GM18519 (cell line): ENCODE data around the gene IER3.

Experiments used
- ATAC-seq: cut with Tn5 transposase; IDR thresholded peaks from one replicate; pipeline ENCODE4 v1.9.1; 2021; ENCODE audit warnings: mild to moderate bottlenecking, moderate library complexity; ENCODE audit not compliant: unreplicated experiment, low FRiP score

IER3 gene

DNA sequence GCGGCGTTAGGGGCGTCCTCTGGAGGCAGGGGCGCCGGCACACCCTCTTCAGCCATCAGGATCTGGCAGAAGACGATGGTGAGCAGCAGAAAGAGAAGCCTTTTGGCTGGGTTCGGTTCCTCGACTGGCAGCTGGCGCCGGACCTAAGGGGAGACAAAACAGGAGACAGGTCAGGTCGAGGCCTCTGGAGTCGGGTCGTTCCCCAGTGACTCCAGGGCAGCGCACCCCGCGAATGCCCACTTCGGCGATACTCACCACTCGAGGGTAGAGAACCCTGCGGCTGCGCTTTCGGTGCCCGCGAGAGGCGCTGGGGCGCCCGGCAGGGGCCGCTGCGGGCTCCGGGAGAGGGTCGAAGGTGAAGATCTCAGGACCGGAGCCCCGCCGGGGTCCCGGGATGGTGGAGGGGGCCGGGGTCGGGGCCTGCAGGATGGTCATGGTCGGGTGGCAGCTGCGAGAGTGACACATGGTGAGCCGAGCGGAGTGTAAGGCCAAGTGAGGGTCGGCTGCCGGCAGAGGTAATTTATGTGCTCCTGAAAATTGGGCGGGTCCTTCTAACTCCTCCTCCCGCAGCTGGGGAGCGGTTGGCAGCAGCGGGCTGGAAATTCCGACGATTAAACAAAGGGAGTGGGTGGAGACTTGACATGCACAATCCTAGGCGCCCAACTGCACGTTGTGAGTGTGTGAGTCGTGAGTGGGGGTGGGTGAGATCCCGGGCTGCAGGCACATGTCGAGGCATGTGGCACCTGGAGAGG, at the start of gene IER3:
Gene IER3 (minus strand): TSS at position 494 of the 752 bp plus-strand sequence. CDS start 29 bp downstream, at position 465.
- ATAC-seq: no peak

GRCh38 chr6:30793521-30794194, 49.3 kb upstream of the IER3 start:
- ATAC-seq: no peak

GRCh38 chr6:30792786-30793185, 48.4 kb upstream of the IER3 start:
- ATAC-seq: no peak

- ATAC-seq: no peak
These were observed 46.5 kb upstream of the IER3 start for GRCh38 chr6:30790724-30791383.

DNA sequence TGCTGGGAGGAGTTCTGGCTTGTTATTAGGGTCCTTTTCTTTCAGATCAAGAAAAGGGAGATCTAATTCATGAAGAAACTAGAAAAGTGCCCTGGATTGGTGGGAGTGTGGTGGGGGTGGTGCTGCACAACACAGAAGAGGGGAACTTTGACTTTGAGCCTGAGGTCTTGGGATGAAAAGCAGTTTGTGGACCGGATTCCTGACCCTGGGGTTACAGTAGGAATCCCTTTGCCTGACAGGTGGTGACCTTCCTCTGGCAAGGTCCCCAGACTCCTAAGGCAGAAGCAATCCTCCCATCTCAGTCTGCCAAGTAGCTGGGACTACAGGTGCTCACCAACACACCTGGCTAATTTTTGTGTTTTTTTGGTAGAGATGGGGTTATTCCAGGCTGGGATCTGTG, 45.3 kb upstream of the IER3 start:
- no peak for ATAC-seq

- ATAC-seq: no peak
These were observed 43.6 kb upstream of the IER3 start for GRCh38 chr6:30787954-30788353.

DNA sequence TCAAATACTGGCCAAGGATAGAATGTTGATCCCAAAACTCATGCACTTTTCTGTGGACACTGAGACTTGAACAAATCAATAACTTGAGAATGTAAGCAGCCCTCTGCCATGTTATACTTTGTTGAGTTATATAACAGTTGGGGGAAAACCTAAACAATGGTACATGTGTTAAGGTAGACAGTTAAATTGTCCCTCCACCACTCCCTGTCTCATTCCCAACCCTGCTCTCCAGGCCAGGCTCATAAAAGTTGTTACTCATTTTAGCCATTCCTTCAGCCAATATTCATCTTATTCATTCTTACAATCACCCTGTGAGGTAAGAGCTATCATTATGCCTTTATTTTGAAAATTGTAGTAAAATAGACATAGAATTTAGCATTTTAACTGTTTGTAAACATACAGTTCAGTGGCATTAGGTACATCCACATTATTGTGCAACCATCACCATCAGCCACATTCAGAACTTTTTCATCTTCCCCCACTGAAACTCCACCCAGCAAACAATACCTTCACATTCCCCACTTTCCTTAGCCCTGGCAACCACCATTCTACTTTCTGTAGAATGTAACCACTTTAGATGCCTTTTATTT, 38.2 kb upstream of the IER3 start:
- ATAC-seq: no peak

- no peak for ATAC-seq
These were observed 37.5 kb upstream of the IER3 start for GRCh38 chr6:30781743-30782424.

GRCh38 chr6:30781395-30781742, 37.0 kb upstream of the IER3 start:
- no peak for ATAC-seq

- no peak for ATAC-seq
These were observed 36.2 kb upstream of the IER3 start for GRCh38 chr6:30780642-30780920.

DNA sequence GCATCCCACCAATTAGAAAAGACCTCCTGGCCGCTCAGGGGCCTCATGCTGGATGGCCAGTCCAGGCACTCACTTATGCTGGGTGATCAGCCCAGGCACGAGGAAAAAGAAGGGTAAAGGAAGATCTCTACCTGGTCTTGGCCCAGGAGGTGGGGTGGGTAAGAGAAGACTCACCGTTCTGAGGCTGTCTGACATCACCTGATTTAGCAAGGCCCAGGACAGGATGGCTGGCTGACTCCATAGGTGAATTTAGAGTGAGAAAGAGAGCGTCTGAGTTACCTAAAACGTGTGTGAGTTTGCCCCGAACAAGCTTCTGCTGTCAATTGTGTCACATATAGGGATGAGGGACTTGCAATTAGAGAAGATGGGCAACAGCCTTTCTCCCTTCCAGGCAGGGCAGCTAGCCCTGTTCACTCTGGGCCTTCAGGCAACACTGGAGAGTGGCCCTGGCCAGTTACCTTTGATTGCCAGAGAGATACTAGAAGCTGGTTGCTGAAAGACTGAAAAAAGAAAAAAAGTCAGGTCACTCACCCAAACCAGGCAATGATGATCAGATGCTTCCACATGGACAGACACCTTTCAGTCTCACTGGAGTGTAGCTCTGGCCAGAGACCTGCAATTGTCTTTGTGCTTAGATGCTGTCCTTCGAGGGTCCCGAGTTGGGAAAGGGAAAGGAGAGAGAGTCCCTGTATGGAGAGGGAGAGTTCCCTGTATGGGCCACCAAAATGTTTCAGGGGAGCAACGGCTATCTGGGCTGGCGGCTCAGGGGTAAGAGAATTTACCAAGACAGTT, 35.7 kb upstream of the IER3 start:
- no peak for ATAC-seq

DNA sequence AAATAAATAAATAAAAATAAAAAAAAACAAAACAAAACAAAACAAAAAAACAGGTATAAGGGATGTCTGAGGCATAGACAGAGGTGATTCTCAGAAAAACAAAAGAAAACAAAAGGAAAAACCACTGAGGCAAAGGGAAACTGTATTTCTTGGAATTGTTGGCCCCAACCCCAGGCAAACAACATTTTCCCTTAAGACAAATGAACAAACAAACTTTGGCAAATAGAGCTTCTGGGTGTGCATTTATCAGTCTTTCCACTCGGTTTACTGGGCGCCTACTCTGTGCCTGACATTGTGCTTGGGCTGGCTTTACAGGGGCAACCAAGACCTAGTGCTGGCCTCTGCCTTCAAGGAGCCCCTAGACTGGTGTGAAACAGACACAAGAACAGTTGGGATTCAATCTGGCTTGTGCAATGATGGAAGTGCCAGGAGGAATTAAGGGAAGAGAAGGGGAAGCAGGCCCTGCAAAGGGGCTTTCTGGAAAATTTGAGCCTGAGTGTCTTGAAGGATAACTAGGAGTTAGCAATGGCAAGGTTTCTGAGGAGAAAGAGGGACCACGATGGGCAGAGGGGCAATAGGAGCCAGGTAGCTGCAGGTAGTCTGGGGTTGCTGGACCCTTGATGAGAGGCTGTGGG, 33.8 kb upstream of the IER3 start:
- no peak for ATAC-seq

DNA sequence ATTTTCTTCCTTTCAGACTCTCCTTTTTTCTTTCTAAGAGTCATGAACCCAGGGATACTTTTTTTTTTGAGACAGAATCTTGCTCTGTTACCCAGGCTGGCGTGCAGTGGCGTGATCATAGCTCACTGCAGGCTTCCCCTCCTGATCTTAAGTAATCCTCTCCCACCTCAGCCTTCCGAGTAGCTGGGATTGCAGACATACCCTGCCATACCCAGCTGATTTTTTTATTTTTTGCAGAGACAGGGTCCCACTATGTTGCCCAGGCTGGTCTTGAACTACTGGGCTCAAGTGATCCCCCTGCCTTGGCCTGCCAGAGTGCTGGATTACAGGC, 32.8 kb upstream of the IER3 start:
- ATAC-seq: no peak

DNA sequence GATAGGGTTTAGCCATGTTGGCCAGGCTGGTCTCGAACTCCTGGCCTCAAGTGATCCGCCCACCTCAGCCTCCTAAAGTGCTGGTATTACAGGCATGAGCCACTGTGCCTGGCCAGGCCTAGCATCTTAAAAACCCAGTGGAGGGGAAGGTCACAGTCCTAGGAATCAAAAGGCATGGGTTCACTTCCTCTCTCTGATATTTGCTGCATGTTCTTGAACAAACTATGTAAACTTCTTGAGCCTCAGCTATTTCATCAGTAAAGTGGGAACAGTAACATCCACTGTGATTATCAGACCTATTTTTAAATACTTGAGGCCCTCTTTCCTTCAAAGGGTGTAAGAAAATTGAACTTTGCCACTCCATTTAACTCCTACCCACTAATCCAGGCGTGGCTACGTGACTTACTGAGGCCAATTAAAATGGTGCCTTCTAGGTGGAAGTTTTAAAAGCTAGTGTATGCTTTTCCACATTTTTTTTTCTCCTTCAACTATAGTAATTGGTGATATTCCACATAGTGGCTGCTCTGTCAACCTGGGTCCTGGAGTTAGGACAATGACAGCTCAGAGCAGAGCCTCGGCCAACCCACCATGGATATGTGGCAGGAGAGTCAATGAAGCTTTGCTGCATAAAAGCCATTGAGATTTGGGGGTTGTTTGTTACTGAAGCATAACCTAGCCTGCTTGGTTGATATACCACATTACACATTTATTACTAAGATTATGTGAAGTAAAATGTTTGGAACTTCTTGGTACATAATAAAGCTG, 32.2 kb upstream of the IER3 start:
- no peak for ATAC-seq

DNA sequence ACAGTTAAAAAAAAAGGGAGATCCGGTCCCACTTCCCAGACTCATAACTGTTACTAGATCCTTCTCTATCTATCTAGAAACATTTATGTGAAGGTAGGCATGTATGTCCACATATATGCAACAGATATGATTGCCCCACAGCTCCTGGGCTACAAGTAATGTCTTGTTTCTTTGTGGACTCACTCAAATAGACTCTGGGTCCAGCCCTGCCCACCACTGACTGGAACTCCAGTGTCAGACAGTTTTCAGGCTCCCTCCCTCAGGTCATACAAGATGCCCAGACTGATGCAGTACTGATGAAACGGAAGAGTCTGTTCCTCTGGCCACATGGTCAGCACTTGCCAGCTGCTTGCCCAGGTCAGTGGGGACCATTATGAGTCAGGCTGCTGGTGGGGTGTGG, 30.8 kb upstream of the IER3 start:
- ATAC-seq: no peak

- no peak for ATAC-seq
These were observed 30.4 kb upstream of the IER3 start for GRCh38 chr6:30774701-30775100.

- no peak for ATAC-seq
These were observed 26.2 kb upstream of the IER3 start for GRCh38 chr6:30770592-30770991.

GRCh38 chr6:30769853-30770524, 25.6 kb upstream of the IER3 start:
- no peak for ATAC-seq
